Measurements from ENCODE around the gene PRPF6.
A peak's percentile ranks its signal among the peaks of the same experiment; 100 is the strongest.

Gene PRPF6

DNA sequence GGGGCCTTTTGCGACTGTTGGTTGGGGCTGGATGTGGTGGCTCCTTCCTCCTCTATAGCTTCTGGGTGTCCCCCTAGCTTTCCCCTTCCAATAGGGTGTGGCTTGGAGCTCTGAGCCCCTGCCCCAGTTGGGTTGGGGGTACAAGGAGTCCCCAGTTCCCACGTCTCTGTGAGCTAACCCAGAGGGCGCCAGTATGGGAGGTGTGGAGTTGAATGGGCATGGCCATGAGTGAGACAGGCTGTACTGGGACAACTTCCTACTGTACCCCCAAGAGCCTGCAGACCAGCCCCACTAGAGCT is 56.2 kb downstream of the PRPF6 start:
- DNase-seq (ENCODE audit: low read depth), result no peak
- H3K4me3 ChIP-seq (ENCODE audit: low read length), result no peak overlapping the region
- TF ChIP-seq, protein P1, sequence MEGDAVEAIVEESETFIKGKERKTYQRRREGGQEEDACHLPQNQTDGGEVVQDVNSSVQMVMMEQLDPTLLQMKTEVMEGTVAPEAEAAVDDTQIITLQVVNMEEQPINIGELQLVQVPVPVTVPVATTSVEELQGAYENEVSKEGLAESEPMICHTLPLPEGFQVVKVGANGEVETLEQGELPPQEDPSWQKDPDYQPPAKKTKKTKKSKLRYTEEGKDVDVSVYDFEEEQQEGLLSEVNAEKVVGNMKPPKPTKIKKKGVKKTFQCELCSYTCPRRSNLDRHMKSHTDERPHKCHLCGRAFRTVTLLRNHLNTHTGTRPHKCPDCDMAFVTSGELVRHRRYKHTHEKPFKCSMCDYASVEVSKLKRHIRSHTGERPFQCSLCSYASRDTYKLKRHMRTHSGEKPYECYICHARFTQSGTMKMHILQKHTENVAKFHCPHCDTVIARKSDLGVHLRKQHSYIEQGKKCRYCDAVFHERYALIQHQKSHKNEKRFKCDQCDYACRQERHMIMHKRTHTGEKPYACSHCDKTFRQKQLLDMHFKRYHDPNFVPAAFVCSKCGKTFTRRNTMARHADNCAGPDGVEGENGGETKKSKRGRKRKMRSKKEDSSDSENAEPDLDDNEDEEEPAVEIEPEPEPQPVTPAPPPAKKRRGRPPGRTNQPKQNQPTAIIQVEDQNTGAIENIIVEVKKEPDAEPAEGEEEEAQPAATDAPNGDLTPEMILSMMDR (conservative IDR thresholded peaks at IDR 0.05; ENCODE audit: low read length), result no peak

DNA sequence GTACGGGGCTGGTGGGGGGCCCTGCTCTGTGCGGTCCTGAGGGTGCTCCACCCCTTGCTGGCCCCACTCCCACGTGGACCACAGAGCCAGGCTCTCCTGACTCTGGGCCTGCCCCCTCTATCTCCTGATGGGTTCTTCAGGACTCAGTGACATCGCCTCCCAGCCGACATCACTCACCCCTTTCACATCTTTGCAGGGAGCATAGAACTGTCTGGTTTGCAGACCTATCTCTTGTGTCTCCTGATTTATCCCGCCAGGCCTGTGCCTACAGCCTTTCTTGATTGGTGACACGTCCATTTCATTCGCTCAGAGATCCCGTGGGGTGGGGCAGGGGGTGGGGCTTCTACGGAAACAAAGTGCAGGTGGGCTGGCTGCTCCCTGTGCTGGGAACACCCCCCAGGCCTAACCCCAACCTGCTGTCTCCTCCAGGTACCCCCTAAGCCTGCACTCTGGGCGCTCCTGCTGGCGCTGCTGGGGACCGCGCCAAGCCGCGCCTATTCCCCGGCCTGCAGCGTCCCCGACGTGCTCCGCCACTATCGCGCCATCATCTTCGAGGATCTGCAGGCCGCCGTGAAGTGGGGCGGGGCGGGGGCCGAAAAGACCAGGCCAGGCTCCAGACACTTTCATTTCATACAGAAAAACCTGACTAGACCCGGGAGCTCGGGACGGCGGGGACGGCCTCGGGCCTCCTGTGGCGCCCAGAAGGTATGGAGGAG is 56.7 kb downstream of the PRPF6 start:
- TF ChIP-seq, protein P1 (conservative IDR thresholded peaks at IDR 0.05; ENCODE audit: low read length), result no peak
- no peak overlapping the region for H3K4me3 ChIP-seq (ENCODE audit: low read length)
- DNase-seq (ENCODE audit: low read depth), result no peak

DNA sequence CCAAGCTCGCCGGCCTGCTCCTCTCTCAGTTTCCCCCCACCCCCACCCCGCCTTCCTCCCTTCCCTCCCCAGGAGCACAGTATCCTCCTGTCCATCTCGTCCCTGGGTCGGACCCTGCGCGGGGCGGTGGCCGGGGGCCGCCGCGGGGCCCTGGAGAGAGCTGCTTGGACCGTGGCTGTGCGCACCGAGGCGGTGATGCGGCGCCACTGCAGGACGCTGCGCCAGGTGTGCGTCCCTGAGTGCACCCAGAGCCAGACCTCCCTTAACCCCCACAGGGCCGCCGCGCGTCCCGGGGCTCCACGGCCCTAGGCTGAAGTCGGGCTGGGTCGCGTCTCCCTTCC is 57.3 kb downstream of the PRPF6 start:
- DNase-seq (ENCODE audit: low read depth), result no peak
- no peak overlapping the region for H3K4me3 ChIP-seq (ENCODE audit: low read length)
- TF ChIP-seq, protein P1 (conservative IDR thresholded peaks at IDR 0.05; ENCODE audit: low read length), result no peak

DNA sequence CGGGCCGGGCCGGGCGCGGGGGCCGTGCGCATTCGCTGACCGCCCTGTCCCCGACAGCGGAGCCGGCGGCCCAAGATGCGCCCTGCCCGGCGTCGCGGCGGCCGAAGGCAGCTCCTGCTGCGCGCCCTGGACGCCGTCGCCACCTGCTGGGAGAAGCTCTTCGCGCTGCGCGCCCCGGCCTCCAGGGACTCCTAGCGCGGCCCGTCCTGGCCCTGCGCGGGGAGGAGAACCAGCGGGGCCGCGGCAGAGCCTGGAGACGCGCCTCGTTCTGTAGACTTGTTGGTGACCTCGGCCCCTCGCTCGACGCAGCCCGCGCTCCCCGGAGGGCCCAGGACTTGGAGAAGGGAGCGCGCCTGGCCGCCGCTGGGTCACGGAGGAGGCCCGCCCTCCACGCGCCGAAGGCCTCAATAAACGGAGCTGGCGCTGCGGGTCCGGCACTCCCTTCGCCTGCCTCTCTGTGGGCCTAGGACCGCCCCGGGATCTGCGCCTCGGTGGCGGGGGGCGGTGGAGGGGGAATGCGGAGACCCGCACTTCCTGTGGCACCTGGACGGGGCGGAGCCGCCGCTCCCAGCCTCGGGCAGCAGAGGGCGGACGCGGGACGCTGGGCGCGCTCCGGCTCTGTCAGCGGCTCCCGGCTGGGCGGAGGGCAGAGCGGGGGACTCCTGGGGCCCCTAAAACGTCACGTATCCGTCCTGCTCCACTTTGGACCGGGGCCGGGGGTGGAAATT is 57.8 kb downstream of the PRPF6 start:
- TF ChIP-seq, protein P1 (conservative IDR thresholded peaks at IDR 0.05; ENCODE audit: low read length), result peak; percentile 55
- DNase-seq (ENCODE audit: low read depth), result peak; percentile 50

GRCh38 chr20:64039293-64040160 is 58.6 kb downstream of the PRPF6 start:
- TF ChIP-seq, protein P1 (conservative IDR thresholded peaks at IDR 0.05; ENCODE audit: low read length), result no peak
- DNase-seq (ENCODE audit: low read depth), result no peak
- peak overlapping the region; percentile 26 for H3K4me3 ChIP-seq (ENCODE audit: low read length)

More for the DNA sequence above, 57.8 kb downstream of the PRPF6 start:
- peak overlapping the region; percentile 31 for H3K4me3 ChIP-seq (ENCODE audit: low read length)

GRCh38 chr20:64040231-64041039 is 59.5 kb downstream of the PRPF6 start:
- H3K4me3 ChIP-seq (ENCODE audit: low read length), result no peak overlapping the region
- TF ChIP-seq, protein P1 (conservative IDR thresholded peaks at IDR 0.05; ENCODE audit: low read length), result no peak
- no peak for DNase-seq (ENCODE audit: low read depth)
